ENCODE data around the gene KIF11. TPM values are rescaled to one million over a fixed set of nuclear protein-coding genes. Genes with fewer than 3 reads are reported as not detected.

KIF11 gene
- total RNA-seq, 1 donor from 2014 or later: 7.1 TPM

GRCh38 chr10:92697663-92698511 is 105.0 kb downstream of the KIF11 start:
- Mint-ChIP-seq H3K36me3 (ENCODE audit: low read depth) (no peaks in the 10 kb centered on the region), H3K27ac (ENCODE audit: unreplicated experiment) (no peak overlapping the region), H3K4me1 (ENCODE audit: low read depth) (peaks cover 24% of the 10 kb centered on the region), H3K27me3 (ENCODE audit: low read depth) (peaks cover 5% of the 10 kb centered on the region), H3K9me3 (ENCODE audit: low read depth) (no peaks in the 10 kb centered on the region), H3K4me3 (ENCODE audit: unreplicated experiment) (no peak overlapping the region)
- DNase-seq (ENCODE audit: low spot score): no peak
- no peak for TF ChIP-seq CTCF (IDR thresholded peaks at IDR 0.05)

- H3K27ac Mint-ChIP-seq (ENCODE audit: unreplicated experiment): peak overlapping the region; percentile 83
- peak overlapping the region; percentile 77 for H3K4me3 Mint-ChIP-seq (ENCODE audit: unreplicated experiment)
- H3K27me3 Mint-ChIP-seq (ENCODE audit: low read depth): peaks cover 8% of the 10 kb centered on the region
- H3K36me3 Mint-ChIP-seq (ENCODE audit: low read depth): no peaks in the 10 kb centered on the region
- peaks cover 24% of the 10 kb centered on the region for H3K4me1 Mint-ChIP-seq (ENCODE audit: low read depth)
- no peak for TF ChIP-seq CTCF (IDR thresholded peaks at IDR 0.05)
- no peaks in the 10 kb centered on the region for H3K9me3 Mint-ChIP-seq (ENCODE audit: low read depth)
- DNase-seq (ENCODE audit: low spot score): no peak
These were observed 106.2 kb downstream of the KIF11 start for GRCh38 chr10:92699193-92699517.

GRCh38 chr10:92699518-92700381 is 106.8 kb downstream of the KIF11 start:
- Mint-ChIP-seq H3K36me3 (ENCODE audit: low read depth) (no peaks in the 10 kb centered on the region), H3K9me3 (ENCODE audit: low read depth) (no peaks in the 10 kb centered on the region), H3K27me3 (ENCODE audit: low read depth) (peaks cover 8% of the 10 kb centered on the region), H3K4me3 (ENCODE audit: unreplicated experiment) (peak overlapping the region; percentile 77), H3K27ac (ENCODE audit: unreplicated experiment) (peak overlapping the region; percentile 83), H3K4me1 (ENCODE audit: low read depth) (peaks cover 24% of the 10 kb centered on the region)
- TF ChIP-seq CTCF (IDR thresholded peaks at IDR 0.05): peak; percentile 27
- no peak for DNase-seq (ENCODE audit: low spot score)

GRCh38 chr10:92702301-92702916 is 109.5 kb downstream of the KIF11 start:
- peaks cover 12% of the 10 kb centered on the region for H3K27me3 Mint-ChIP-seq (ENCODE audit: low read depth)
- H3K4me1 Mint-ChIP-seq (ENCODE audit: low read depth): peaks cover 14% of the 10 kb centered on the region
- no peak overlapping the region for H3K27ac Mint-ChIP-seq (ENCODE audit: unreplicated experiment)
- H3K4me3 Mint-ChIP-seq (ENCODE audit: unreplicated experiment): no peak overlapping the region
- no peaks in the 10 kb centered on the region for H3K36me3 Mint-ChIP-seq (ENCODE audit: low read depth)
- H3K9me3 Mint-ChIP-seq (ENCODE audit: low read depth): no peaks in the 10 kb centered on the region
- no peak for TF ChIP-seq CTCF (IDR thresholded peaks at IDR 0.05)
- no peak for DNase-seq (ENCODE audit: low spot score)

Other genes with a start within 250 kb of the KIF11 start
- gene IDE, start 19.0 kb upstream of the KIF11 start, total RNA-seq: 42.0 to 57.5 TPM (median 44.6 TPM) in 3 replicates
- 0.80 to 0.92 TPM in 2 of 3 replicates, not detected in the other for gene HHEX, start 96.8 kb downstream of the KIF11 start, total RNA-seq

Data from chondrocyte (in vitro differentiated cells).